GM19238 (cell line): ENCODE results near the gene ATP6V1G2.
"Not testable (repeated sequence)": the region's sequence is repeated elsewhere in the genome, so short reads cannot be mapped to it uniquely, and the experiment has no call there.

Experiments used
- DNase-seq: peaks from one replicate; pipeline ENCODE4 v3.0.0; 2011; ENCODE audit warnings: low spot score; ENCODE audit not compliant: insufficient read length

ATP6V1G2 gene

DNA sequence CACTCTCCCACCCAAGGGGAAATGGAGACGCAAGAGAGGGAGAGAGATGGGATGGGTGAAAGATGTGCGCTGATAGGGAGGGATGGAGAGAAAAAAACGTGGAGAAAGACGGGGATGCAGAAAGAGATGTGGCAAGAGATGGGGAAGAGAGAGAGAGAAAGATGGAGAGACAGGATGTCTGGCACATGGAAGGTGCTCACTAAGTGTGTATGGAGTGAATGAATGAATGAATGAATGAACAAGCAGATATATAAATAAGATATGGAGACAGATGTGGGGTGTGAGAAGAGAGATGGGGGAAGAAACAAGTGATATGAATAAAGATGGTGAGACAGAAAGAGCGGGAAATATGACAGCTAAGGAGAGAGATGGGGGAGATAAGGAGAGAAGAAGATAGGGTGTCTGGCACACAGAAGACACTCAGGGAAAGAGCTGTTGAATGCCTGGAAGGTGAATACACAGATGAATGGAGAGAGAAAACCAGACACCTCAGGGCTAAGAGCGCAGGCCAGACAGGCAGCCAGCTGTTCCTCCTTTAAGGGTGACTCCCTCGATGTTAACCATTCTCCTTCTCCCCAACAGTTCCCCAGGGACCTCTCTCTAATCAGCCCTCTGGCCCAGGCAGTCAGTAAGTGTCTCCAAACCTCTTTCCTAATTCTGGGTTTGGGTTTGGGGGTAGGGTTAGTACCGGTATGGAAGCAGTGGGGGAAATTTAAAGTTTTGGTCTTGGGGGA, 29.7 kb upstream of the ATP6V1G2 start:
- no peak for DNase-seq

GRCh38 chr6:31575335-31575901, 29.0 kb upstream of the ATP6V1G2 start, which contains the start of gene TNF:
Gene TNF, plus strand, starts transcription at chr6:31575565. Its CDS starts 177 bp downstream, at chr6:31575742.
- peak; percentile 65 for DNase-seq

DNA sequence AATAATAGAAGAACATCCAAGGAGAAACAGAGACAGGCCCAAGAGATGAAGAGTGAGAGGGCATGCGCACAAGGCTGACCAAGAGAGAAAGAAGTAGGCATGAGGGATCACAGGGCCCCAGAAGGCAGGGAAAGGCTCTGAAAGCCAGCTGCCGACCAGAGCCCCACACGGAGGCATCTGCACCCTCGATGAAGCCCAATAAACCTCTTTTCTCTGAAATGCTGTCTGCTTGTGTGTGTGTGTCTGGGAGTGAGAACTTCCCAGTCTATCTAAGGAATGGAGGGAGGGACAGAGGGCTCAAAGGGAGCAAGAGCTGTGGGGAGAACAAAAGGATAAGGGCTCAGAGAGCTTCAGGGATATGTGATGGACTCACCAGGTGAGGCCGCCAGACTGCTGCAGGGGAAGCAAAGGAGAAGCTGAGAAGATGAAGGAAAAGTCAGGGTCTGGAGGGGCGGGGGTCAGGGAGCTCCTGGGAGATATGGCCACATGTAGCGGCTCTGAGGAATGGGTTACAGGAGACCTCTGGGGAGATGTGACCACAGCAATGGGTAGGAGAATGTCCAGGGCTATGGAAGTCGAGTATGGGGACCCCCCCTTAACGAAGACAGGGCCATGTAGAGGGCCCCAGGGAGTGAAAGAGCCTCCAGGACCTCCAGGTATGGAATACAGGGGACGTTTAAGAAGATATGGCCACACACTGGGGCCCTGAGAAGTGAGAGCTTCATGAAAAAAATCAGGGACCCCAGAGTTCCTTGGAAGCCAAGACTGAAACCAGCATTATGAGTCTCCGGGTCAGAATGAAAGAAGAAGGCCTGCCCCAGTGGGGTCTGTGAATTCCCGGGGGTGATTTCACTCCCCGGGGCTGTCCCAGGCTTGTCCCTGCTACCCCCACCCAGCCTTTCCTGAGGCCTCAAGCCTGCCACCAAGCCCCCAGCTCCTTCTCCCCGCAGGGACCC, 28.0 kb upstream of the ATP6V1G2 start:
- DNase-seq: no peak

- DNase-seq: no peak
These were observed 27.1 kb upstream of the ATP6V1G2 start for GRCh38 chr6:31573239-31574105.

- peak; percentile 62 for DNase-seq
These were observed 25.9 kb upstream of the ATP6V1G2 start, which contains the start of gene LTA for GRCh38 chr6:31572041-31572911. Gene LTA, plus strand, starts transcription at chr6:31572289. Its CDS starts 454 bp downstream, at chr6:31572743.

- DNase-seq: no peak
These were observed 23.6 kb upstream of the ATP6V1G2 start for GRCh38 chr6:31569861-31570536.

GRCh38 chr6:31568537-31568961, 22.1 kb upstream of the ATP6V1G2 start:
- DNase-seq: peak; percentile 71

DNA sequence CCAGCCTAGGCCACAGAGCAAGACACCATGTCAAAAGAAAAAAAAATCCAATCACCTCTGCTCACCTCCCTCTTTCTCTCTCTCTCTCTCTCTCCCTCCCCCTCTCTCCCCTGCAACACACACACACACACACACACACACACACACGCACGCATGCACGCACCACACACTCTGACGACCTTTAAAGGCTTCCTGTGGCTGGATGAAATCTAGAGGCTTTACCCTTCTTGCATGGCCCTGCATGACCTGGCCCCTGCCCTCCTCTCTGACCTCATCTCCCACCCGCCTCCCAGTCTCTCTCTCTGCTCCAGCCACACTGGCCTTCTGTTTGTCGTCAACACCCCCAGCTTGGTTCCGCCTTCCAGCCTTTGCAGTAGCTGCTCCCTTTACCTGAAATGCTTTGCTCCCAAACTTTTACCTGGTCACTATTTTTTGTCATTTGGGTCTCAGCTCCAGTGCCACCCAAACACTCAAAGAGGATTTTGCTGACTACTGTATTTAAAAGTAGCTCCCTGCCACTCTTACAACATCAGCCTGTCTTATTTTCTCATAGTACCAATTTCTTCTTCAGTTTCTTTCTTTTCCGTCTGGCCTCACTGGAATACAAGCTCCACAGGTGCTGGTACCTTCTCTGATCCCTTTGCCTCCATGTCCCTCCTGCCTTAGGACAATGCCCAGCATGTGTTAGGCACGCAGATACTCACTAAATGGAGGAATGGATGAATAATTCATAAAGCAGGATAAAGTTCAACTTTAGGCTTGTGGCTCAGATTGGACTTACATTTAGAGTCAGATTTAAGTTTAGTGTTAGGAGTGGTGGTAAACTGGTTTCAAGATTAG, 21.3 kb upstream of the ATP6V1G2 start:
- no peak for DNase-seq

DNA sequence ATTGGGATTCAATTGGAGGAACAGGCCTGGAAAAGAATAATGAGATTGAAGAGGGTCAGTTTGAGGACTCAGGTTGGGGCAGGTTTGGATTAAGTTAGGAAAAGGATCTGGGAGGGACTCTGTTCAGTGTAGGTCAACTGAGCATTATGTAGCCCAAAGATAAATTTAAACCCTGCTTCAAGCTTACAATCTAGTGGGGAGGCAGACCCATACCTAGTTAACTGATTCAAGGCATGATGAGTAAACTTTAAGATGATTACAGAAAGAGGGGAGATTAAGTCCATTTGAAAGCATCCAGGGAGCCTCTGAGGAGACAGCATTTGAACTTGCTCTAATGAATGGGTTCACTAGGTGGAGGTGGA, 14.3 kb upstream of the ATP6V1G2 start:
- no peak for DNase-seq

GRCh38 chr6:31559958-31560696, 13.7 kb upstream of the ATP6V1G2 start:
- peak; percentile 55 for DNase-seq

DNA sequence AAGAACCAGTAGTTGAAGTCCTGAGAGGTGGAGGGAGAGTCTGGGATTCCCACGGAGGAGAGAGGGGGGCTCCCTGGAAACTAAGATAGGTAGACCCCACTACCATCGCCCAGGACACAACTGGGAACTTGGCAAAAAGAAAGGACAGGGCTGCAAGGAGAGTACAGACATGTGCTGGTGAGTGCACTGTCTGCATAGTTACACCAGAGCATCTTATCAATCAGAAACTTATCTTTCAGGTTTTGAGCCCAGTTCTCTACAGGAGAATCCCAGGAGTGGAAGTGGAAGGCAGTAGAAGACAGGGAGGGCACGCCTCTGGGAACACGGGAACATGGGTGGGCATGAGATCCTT, 13.2 kb upstream of the ATP6V1G2 start:
- no peak for DNase-seq

DNA sequence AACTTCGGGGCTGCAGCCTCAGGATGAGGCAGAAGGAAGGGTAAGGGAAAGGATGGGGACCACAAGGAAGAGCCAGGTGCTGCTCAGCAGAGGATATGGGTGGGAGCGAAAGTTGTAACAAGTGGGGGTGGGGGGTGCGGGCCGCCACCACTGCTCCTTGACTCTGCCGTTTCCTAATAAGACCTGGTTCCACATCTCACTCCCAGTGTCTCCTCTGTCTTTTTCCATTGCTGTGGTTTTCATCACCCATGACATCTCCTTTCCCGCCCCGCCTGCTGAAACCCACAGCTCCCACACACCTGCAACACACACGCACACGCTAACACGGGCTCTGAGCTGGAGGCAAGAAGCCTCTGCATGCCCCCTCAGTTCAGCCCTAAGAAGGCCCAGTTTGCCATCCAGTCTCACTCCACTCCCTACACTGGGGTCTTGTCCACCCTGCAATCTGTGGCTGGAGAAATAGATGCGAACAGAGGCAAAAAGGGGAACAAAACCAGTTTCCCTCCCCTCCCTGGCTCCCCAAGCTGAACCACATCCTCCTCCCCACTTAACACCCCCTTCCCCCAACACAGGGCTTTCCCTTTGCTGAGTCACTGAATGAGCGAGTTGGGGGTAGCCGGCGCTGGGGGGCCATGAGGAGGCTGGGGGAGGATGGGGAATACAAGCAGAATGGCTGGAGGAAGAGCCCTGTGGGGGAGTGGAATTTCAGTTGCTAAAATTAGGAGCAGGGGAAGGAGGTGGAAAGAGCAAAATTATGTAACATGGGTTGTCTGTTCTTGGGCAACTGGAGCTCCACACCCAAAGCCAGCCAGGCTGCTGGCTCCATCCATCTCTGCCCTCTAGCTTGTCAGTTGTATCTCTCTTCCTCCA, 12.5 kb upstream of the ATP6V1G2 start:
- peak; percentile 58 for DNase-seq

GRCh38 chr6:31558318-31558625, 11.9 kb upstream of the ATP6V1G2 start:
- no peak for DNase-seq

- no peak for DNase-seq
These were observed 11.3 kb upstream of the ATP6V1G2 start for GRCh38 chr6:31557443-31558317.

DNA sequence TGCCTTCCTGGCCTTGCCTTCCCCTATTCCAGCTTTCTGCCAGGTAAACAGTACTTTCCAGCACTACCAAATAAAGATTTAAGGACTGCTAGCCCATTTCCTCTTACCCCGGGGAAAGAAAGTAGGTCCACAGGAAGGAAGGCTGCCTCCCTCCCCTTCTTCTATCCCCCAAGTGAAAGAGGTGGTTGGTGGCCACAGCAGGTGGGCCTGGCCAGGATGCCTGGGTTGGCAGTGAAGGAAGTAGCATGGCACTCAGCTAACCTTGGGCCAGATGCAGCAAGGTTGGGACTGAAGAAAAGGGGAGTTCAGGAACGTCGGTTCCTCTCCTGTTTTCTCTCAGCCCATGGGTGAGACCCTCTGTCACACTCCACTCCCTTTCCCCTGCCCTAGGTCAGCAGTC, 9.9 kb upstream of the ATP6V1G2 start:
- no peak for DNase-seq

DNA sequence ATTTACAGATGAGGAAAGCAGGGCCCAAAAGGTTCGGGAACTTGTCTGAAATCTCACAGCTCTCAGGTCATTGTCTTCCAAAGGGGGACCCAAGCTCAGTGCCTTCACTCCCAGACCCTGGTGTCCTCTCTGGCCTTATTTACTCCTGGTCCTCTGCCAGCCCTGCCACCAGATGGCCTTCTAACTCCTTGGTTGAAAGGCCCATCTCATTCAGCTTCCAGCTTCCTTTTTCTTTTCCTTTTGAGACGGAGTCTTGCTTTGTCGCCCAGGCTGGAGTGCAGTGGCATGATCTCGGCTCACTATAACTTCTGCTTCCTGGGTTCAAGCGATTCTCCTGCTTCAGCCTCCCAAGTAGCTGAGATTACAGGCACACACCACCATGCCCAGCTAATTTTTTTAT, 5.0 kb upstream of the ATP6V1G2 start:
- not testable (repeated sequence) for DNase-seq
